ENCODE data around the gene TNS2.

DNA sequence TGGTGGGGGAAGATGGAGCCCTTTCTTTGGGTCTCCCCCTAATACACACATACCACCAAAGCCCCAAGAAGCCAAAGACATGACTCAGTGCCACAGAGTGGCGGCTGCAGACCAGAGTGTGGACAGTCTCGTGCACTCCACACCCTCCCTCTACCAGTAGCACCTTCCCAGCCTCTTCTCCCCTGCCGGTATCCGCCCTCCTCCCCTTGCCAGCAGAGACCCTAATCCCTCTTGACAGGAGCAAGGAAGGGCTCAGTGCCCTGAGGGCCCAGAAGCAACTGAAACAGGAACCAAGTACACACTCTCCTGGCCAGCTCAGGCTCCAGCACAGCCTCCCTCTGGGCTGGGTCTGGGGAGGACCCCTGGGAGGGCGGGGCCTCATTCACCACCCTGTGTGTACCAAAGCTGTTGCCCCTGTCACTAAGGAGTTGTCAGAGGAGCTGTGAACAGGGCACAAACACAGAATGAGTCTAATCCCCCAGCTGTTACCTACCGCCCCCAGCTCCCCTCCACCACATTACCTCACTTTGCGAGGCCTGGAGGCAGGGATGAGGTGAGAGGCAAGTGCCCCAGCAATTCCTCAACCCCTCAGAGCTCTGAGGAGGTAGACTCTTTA, 21.1 kb downstream of the TNS2 start:
- TF ChIP-seq, protein P1, sequence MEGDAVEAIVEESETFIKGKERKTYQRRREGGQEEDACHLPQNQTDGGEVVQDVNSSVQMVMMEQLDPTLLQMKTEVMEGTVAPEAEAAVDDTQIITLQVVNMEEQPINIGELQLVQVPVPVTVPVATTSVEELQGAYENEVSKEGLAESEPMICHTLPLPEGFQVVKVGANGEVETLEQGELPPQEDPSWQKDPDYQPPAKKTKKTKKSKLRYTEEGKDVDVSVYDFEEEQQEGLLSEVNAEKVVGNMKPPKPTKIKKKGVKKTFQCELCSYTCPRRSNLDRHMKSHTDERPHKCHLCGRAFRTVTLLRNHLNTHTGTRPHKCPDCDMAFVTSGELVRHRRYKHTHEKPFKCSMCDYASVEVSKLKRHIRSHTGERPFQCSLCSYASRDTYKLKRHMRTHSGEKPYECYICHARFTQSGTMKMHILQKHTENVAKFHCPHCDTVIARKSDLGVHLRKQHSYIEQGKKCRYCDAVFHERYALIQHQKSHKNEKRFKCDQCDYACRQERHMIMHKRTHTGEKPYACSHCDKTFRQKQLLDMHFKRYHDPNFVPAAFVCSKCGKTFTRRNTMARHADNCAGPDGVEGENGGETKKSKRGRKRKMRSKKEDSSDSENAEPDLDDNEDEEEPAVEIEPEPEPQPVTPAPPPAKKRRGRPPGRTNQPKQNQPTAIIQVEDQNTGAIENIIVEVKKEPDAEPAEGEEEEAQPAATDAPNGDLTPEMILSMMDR (IDR thresholded peaks at IDR 0.05; ENCODE audit: borderline replicate concordance, extremely low read depth, low read length, poor library complexity, severe bottlenecking) = no peak
- TF ChIP-seq EZH2 (IDR thresholded peaks at IDR 0.05; ENCODE audit: borderline replicate concordance, low read depth, low read length, severe bottlenecking) = no peak

All from DND-41 (cell line).